Esophagus squamous epithelium (tissue), 4 donors: ENCODE results near the gene LILRA6.

Source experiments
- POLR2A ChIP-seq, 4 donors: fragments of 450-650 bp; IDR thresholded peaks; one replicate each; pipeline ENCODE4 v1.6.1; 2017; ENCODE audit warnings: antibody characterized with exemption in 4 of 4, mild to moderate bottlenecking in 4 of 4, moderate library complexity in 3 of 4
- TF ChIP-seq, protein P1 (sequence below), 6 experiments: fragments of 450-650 bp in 4 of 6; fragments of 200-600 bp in 2 of 6; sonication (generic) in 2 of 6; IDR thresholded peaks; one replicate each; pipeline ENCODE4 v1.5.1; 2016 to 2019; ENCODE audit warnings: antibody characterized with exemption in 6 of 6, mild to moderate bottlenecking in 4 of 6, moderate library complexity in 4 of 6

DNA sequence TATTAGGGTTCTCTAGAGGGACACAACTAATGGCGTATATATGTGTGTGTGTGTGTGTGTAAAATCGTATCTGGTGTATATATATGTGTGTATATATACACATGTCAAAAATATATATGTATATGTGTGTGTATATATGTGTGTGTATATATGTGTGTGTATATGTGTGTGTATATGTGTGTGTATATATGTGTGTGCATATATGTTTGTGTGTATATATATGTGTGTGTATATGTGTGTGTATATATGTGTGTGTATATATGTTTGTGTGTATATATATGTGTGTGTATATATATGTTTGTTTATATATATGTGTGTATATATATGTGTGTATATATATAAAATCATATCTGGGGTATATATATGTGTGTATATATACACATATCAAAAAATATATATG lies 19.9 kb upstream of the LILRA6 start:
- TF ChIP-seq, protein P1, sequence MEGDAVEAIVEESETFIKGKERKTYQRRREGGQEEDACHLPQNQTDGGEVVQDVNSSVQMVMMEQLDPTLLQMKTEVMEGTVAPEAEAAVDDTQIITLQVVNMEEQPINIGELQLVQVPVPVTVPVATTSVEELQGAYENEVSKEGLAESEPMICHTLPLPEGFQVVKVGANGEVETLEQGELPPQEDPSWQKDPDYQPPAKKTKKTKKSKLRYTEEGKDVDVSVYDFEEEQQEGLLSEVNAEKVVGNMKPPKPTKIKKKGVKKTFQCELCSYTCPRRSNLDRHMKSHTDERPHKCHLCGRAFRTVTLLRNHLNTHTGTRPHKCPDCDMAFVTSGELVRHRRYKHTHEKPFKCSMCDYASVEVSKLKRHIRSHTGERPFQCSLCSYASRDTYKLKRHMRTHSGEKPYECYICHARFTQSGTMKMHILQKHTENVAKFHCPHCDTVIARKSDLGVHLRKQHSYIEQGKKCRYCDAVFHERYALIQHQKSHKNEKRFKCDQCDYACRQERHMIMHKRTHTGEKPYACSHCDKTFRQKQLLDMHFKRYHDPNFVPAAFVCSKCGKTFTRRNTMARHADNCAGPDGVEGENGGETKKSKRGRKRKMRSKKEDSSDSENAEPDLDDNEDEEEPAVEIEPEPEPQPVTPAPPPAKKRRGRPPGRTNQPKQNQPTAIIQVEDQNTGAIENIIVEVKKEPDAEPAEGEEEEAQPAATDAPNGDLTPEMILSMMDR (IDR thresholded peaks at IDR 0.05), result no peak
- TF ChIP-seq POLR2A (IDR thresholded peaks at IDR 0.05), result no peak
